GM18520 (cell line): Measurements from ENCODE around the gene ULBP1.
"Not testable (repeated sequence)": the region's sequence is repeated elsewhere in the genome, so short reads cannot be mapped to it uniquely, and the experiment has no call there.

ENCODE experiments used
- ATAC-seq: cut with Tn5 transposase; IDR thresholded peaks from one replicate; pipeline ENCODE4 v1.9.1; 2021; ENCODE audit not compliant: unreplicated experiment

ULBP1 gene

GRCh38 chr6:149933036-149933435, 30.7 kb upstream of the ULBP1 start:
- ATAC-seq = no peak

- ATAC-seq = no peak
Observed at GRCh38 chr6:149933461-149933860, 30.3 kb upstream of the ULBP1 start.

- peak; percentile 40 for ATAC-seq
Observed at GRCh38 chr6:149934249-149935156, 29.2 kb upstream of the ULBP1 start.

GRCh38 chr6:149935246-149935645, 28.5 kb upstream of the ULBP1 start:
- no peak for ATAC-seq

DNA sequence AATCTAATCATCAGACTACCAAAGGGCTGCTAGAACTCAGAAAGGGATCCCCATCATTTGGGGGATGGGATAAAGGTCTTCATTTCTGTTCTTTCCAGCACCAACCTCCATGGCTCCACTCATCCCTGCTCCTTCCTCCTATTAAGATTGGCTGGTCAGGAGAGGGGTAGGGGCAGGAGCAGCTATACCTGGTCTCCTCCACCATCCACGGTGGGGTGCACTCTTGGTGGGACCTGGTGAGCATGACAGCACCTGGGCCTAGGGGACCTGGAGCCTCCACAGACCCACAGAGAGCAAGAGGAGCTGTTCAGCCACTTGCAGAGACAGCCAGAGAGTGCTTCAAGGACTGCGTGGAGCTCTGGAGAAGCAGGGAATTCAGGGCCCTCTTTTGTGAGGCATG, 28.1 kb upstream of the ULBP1 start:
- ATAC-seq = no peak

DNA sequence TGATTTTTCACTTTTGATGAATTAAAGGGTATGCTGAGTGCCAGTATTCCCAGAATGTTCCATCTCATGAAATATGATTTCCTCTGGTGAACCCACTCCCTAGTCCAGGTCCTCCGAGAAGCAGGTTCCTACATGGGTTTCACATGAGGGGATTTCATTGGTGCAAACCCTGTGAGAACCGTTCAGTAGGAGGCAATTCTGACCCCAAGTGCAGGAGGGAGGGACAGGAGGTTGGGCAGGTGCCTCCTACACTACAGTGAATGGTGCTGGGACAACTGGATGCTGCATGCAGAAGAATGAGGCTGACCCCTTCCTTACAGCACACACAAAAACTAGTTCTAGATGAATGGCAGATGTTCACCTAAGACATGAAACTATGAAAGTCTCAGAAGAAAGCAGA, 27.0 kb upstream of the ULBP1 start:
- no peak for ATAC-seq

- ATAC-seq = not testable (repeated sequence)
Observed at GRCh38 chr6:149938013-149938570, 25.7 kb upstream of the ULBP1 start.

- peak; percentile 70 for ATAC-seq
Observed at GRCh38 chr6:149938571-149939355, 25.0 kb upstream of the ULBP1 start.

DNA sequence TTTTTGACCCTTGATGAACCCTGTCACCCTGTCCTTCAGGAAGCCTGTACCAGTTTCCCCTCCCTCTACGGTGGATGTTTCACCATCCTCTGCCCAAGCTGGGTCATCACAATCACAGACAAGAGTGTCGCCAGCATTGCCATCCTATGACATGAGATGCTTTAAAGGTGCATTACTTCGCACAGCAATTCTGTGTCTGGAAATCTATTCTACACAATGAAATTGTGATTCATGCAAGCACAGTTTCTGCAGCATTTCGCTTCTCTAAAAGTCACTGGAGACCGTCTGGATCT, 24.4 kb upstream of the ULBP1 start:
- ATAC-seq = no peak

DNA sequence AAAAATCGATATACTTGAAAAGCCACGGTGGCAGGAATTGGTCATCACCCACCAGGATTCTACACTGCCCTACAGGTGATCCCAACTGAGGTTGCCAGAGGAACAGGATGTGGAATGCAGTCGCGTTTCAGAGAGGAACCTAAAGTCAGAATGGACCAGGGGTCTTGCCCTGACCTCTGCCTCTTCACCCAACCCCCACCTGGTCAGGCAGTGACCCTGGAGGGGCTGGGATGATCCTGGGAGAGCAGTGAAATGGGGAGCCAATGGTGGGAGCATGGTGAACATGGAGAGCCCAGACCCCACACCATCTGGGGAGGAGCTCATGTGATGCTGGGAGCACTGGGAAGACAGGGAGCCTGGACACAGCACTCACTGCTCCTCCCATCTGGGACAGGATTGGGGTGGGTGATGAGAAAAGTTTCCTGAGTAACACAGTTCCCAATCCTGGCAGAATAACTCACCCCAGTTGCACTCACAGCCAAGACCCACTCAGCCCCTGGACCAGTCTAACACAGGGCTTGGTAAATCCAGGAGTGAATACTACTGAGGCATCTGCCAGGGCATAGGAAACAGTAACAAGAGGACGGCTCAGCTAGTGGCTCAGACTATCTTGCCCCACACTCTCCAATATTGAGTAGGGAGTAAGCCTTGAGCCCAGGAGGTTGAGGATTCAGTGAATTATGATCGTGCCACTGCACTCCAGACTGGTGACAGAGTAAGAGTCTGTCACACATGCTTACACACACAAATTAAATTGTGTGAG, 23.7 kb upstream of the ULBP1 start:
- no peak for ATAC-seq

DNA sequence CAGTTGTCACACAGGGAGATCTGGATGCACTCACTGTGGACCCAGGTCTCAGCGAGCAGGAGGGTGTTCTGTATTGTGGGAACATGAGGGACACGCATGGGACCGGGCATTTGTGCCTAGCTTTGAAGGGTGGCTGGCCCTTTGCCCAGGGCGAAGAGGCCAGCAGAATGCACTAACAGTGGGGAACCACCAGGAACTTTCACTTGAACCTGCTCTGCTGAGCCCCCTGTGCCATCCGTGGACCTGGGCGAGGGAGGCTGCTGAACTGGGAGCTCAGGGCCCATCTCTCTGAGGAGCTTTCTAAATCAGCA, 23.1 kb upstream of the ULBP1 start:
- no peak for ATAC-seq

- ATAC-seq = no peak
Observed at GRCh38 chr6:149941583-149942460, 21.9 kb upstream of the ULBP1 start, which contains the start of gene ULBP2. Gene ULBP2 (plus strand): TSS chr6:149942014. CDS start chr6:149942073, 59 bp downstream.

GRCh38 chr6:149942461-149942829, 21.3 kb upstream of the ULBP1 start:
- no peak for ATAC-seq

DNA sequence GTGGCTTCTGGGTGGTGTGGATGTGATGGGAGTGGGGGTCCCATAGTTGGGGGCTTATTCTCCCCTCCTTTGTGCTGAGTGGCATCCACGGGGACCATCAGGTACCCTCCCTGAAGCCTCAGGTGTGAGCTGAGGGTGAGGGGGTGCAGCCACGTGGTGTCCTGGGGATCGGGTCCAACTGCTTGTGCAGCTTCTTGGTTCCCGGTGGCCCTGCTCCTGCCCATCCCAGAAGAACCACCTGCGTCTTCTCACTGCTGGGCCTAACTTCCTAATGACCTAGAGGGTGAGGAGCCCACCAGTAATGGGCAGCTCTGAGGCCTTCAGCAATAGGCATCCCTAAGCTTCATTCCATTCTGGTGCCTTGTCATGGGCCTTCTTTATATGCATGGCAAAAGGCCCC, 20.4 kb upstream of the ULBP1 start:
- not testable (repeated sequence) for ATAC-seq

DNA sequence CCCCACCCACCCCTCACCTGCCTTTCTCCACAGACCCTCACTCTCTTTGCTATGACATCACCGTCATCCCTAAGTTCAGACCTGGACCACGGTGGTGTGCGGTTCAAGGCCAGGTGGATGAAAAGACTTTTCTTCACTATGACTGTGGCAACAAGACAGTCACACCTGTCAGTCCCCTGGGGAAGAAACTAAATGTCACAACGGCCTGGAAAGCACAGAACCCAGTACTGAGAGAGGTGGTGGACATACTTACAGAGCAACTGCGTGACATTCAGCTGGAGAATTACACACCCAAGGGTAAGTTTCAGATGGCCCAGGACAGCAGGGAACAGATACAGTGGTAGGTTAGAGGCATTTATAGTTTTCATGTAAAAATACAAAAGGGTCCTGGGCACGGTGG, 18.5 kb upstream of the ULBP1 start:
- ATAC-seq = not testable (repeated sequence)

GRCh38 chr6:149946631-149947030, 17.1 kb upstream of the ULBP1 start:
- ATAC-seq = not testable (repeated sequence)

DNA sequence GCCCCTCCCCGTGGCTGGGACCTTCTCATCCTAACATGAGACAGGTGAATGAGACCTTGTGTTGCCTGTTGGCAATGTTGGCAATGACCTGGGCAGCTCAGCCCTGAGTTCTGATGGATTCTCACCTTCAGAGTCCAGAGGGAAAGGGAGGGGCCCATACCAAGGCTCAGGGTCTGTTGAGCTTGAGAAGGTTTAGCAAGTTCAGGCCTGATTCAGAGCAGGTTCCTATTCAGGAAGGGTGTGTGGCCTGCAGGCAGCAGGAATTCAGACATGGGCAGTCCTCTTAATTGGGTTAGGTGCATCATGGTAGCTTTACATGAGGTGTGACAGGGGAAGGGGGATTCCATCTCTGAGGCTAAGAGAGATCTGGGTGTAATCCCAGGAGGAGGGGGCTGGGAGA, 16.2 kb upstream of the ULBP1 start:
- ATAC-seq = not testable (repeated sequence)

GRCh38 chr6:149948011-149948410, 15.7 kb upstream of the ULBP1 start:
- ATAC-seq = no peak

DNA sequence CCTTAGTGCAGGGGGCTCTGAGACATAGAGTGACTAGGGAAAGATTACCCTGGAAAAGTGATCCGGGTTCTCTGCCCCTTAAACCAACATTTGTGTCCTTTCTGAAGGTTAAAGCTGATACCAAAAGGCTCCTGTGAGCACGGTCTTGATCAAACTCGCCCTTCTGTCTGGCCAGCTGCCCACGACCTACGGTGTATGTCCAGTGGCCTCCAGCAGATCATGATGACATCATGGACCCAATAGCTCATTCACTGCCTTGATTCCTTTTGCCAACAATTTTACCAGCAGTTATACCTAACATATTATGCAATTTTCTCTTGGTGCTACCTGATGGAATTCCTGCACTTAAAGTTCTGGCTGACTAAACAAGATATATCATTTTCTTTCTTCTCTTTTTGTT, 15.1 kb upstream of the ULBP1 start:
- no peak for ATAC-seq

- no peak for ATAC-seq
Observed at GRCh38 chr6:149950423-149950822, 13.3 kb upstream of the ULBP1 start.
